ENCODE data around the gene CTNS.
"Not testable (repeated sequence)": the region's sequence is repeated elsewhere in the genome, so short reads cannot be mapped to it uniquely, and the experiment has no call there.

The CTNS gene

DNA sequence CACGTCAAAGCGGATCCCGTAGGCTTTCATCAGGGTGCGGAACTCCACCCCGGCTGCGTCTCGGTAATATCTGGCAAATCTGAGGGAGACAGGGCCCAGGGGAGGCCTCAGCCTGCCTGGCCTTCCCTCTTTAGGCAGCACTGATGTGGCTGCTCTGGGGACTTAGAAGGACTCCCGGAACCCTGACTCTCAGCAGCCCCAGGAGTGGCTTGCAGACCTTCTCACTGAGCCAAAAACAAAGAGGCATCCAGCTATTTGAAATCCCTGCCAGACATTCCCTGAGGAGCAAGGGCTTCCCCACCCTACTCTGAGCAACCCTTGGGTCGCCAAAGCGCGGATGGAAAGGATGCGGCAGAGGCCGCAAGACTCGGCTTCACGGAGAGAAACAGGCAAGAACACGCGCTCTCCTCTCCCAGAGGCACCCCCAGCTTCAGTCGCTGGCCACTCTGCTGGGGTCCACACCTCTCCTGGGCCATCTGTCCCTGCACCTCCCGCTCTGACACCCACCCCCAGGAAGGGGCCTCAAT, 51.5 kb downstream of the CTNS start:
- DNase-seq (ENCODE audit: low read depth) = no peak

DNA sequence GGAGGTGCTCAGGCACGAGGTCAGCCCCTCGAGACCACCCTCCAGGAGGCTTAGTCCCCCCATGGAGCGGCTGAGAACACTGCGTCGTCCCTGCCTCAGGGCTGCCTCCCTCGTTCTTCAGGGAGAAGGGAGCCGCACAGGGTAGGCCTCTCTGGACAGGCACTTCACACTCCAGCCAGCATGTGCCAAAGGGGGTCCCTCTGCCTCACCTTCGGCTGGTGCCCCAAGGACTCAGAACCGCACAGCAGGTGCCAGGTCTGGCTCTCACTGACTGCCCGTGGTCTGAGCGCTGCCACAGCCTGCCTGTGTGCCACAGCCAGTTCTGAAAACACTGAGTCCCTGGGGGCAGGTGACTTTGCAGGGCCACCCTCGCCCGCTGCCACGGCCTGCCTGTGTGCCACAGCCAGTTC, 52.3 kb downstream of the CTNS start:
- DNase-seq (ENCODE audit: low read depth) = no peak

DNA sequence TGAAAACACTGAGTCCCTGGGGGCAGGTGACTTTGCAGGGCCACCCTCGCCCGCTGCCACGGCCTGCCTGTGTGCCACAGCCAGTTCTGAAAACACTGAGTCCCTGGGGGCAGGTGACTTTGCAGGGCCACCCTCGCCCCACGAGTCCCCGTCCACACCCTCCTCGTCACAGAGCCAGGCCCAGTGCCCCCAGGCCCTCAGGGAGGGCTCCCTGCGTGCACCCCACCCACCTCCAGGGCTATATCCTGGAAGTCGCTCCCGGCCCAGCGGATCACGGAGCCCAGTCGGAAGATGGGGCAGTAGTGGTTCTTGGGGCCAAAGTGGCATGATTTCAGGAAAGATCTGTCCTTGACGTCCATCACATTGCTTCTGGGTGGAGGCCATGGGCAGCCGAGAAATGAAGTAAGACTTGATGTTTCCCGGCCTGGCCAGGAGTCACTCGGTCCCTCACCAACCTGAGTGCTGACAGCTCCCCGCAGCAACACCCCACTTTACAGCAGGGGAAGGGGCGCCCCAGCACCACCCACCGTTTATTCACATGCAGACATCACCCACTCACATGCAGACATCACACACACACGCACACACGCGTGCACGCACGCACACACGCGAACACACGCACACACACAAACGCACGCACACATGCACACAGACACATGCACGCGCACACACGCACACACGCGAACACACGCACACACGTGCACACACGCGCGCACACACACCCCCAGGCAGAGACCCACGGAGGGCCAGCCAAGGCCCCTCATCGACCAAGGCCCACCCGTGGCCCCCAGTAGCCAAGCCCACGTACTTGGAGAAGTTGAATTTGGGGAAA, 52.9 kb downstream of the CTNS start:
- DNase-seq (ENCODE audit: low read depth) = no peak

DNA sequence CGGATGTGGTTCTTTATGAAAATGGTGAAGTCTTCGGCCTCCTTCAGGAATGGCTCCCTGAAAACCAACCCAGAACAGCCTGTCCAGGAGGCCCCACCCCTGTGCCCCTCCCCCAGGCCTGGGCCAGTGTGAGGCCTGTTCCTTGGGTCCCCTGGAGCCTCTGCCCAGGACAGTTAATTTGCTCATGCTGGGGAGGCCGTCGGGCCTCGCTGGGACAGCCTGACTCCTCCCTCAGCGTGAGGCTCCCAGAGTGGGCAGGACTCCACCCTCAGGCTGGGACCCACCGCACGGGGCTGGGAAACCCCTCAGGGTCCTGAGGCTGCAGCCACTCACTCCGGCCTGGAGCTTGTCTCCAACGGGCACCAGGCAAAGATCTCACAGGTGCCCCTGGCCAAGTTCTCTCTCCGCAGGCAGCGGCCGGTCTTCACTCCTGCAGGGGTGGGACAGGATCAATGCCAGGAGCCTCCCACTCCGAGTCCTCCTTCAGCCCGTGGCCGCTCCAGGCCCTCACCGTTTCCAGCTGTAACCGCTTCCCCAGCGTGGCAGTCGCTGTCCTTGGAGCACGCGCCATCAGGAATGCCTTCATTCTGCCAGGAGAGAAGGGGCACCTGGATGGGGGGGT, 53.6 kb downstream of the CTNS start:
- DNase-seq (ENCODE audit: low read depth) = no peak

GRCh38 chr17:3691617-3692067, 55.1 kb downstream of the CTNS start:
- DNase-seq (ENCODE audit: low read depth) = no peak

- no peak for DNase-seq (ENCODE audit: low read depth)
These were observed 55.8 kb downstream of the CTNS start for GRCh38 chr17:3692346-3692745.

DNA sequence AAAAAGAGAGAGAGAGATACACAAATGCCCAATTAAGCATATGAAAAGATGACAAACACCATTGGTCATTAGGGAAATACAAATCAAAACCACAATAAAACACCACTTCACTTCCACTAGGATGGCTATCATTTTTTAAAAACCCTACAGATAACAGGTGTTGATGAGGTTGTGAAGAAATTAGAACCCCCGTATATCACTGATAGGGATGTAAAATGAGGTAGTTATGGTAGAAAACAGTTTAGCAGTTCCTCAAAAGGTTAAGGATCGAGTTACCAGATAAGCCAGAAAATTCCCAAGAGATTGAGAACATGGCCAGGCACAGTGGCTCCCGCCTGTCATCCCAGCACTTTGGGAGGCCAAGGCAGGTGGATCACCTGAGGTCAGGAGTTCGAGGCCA, 56.6 kb downstream of the CTNS start:
- DNase-seq (ENCODE audit: low read depth) = no peak

DNA sequence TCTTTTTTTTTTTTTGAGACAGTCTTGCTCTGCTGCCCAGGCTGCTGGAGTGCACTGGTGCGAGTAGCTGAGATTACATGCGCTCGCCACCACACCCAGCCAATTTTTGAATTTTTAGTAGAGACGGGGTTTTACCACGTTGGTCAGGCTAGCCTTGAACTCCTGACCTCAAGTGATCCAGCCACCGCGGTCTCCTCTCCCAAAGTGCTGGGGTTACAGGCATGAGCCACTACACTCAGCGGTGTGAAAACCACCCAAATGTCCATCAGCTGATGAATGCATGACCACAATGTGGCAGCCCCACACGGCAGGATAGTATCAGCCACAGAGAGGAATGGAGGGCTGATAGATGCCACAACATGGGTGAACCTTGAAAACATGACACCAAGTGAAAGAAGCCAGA, 57.3 kb downstream of the CTNS start:
- DNase-seq (ENCODE audit: low read depth) = peak; percentile 34

- no peak for DNase-seq (ENCODE audit: low read depth)
These were observed 58.7 kb downstream of the CTNS start for GRCh38 chr17:3695129-3695722.

DNA sequence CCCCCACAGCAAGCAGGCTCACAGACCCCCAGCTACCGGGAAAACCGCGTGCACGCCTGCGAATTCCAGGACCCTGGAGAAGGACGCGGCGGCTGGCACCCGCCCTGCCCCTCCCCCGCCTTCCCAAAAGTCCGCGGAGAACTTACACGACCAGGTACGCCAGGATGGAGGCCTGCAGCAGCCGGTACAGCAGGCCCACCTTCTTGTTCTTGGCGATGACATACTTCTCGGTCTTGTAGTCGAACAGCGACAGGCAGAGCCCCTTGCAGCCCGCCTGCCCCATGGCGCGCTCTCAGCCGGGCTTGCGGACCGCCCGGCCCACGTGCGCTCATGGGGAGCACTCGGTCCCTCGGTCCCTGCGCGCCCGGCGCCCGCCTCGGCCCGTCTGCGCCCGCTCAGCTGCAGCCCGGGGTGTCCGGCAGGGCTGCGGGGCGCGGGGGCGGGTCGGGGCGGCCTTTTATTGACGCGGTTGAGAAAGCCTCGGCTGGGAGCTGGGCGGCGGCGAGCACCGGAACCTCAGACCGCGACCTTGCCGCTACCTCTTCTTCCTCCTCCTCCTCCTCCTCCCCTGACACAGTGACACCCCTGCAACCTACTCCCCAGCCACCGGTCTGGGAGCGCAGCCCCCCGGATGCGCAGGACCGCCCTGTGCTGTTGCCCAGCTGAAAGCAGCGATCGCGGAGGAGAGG, 59.3 kb downstream of the CTNS start, which contains the start of gene P2RX5:
TSS of gene P2RX5 (minus strand) at position 433 of the 689 bp plus-strand sequence. CDS start at position 283, 150 bp downstream.
- DNase-seq (ENCODE audit: low read depth) = no peak

DNA sequence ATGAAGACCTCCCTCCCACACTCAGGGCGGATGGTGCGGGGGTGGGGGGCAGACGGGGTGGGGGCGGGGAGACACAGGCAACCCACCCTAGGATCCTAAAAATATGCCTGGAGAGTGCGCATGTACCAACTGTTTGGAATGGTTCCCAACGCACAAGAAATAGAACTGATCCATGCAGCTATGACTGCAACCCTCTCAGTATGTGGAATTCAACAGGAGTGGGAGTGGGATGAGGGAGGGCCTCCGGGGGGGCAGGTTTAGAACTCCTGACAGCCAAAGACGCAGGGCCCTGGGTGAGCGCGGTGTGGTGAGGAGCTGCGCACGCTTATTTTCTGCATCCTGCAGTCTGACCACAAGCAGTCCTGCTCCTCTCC, 60.5 kb downstream of the CTNS start:
- DNase-seq (ENCODE audit: low read depth) = no peak

GRCh38 chr17:3698139-3698538, 61.6 kb downstream of the CTNS start:
- DNase-seq (ENCODE audit: low read depth) = no peak

DNA sequence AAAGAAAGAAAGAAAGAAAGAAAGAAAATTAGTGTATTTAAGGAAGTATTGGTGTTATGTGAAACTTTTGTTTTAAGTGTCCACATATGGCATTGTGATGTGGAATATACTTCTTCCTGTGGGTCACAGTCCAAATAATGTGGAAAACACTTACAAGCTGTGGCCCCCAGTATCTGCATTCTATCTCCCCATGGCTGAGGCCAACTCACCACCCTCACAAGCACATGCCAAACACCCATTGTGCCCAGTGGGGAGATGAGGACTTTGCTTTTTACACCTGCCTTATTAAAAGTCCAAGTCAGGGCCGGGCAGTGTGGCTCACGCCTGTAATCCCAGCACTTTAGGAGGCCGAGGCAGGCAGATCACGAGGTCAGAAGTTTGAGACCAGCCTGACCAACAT, 63.4 kb downstream of the CTNS start:
- DNase-seq (ENCODE audit: low read depth) = no peak

DNA sequence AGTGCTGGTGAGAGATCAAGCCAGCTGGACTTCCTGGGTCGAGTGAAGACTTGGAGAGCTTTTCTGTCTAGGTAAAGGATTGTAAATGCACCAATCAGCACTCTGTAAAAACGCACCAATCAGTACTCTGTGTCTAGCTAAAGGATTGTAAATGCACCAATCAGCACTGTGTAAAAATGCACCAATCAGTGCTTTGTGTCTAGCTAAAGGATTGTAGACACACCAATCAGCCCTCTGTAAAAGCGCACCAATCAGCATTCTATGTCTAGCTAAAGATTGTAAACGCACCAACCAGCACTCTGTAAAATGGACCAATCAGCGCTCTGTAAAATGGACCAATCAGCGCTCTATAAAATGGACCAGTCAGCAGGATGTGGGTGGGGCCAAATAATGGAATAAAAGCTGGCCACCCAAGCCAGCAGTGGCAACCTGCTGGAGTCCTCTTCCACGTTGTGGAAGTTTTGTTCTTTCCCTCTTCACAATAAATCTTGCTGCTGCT, 65.5 kb downstream of the CTNS start:
- not testable (repeated sequence) for DNase-seq (ENCODE audit: low read depth)

GRCh38 chr17:3704931-3705717, 68.6 kb downstream of the CTNS start:
- DNase-seq (ENCODE audit: low read depth) = no peak

DNA sequence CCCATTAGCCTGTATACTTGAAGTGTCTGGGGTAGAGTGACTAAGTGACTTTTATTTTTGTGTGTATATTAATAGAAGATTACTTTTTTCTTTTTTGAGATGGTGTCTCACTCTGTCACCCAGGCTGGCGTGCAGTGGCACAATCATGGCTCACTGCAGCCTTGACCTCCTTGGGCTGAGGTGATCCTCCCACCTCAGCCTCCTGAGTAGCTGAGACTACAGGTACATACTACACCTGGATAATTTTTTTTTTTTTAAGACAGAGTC, 69.1 kb downstream of the CTNS start:
- DNase-seq (ENCODE audit: low read depth) = not testable (repeated sequence)

DNA sequence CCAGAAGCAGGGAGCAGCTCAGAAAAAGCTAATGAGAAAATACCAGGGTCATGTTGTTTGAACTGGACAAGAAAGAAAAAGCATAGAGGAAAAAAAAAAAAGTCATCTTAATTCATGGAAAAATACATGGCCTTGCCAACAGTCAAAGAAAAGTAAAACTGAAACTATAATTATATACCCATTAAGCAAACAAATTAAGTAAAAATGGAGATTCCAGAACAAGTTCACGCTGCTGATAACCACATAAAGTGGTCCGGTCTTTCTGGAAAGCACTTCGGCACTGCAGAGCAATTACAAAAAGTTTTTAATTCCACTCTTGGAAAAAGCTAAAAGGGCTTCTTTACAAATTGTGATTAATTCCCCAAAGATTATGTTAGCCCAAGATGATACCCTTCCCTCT, 71.8 kb downstream of the CTNS start:
- no peak for DNase-seq (ENCODE audit: low read depth)

- DNase-seq (ENCODE audit: low read depth) = no peak
These were observed 74.4 kb downstream of the CTNS start for GRCh38 chr17:3710951-3711383.

All from CMK (cell line).